SK-N-SH (cell line): ENCODE data around the gene C9orf78.

Experiments
- EP300 ChIP-seq, 2 experiments: IDR thresholded peaks; 2 replicates each; pipeline versions ENCODE4 v1.4.0 to v1.6.1; 2012; ENCODE audit warnings: borderline replicate concordance in 1 of 2, low read depth in 1 of 2, low read length in 1 of 2
- JUND ChIP-seq: IDR thresholded peaks from 2 replicates; pipeline ENCODE4 v1.4.0; 2012
- MXI1 ChIP-seq: IDR thresholded peaks from 2 replicates; pipeline ENCODE4 v1.6.1; 2012; ENCODE audit warnings: mild to moderate bottlenecking, low read depth, low read length, improper control_type of control experiment
- RAD21 ChIP-seq: IDR thresholded peaks from 2 replicates; pipeline ENCODE4 v1.6.1; 2012; ENCODE audit warnings: mild to moderate bottlenecking, low read length
- RXRA ChIP-seq: IDR thresholded peaks from 2 replicates; pipeline ENCODE4 v1.4.0; 2012; ENCODE audit warnings: low read depth, mild to moderate bottlenecking, borderline replicate concordance
- TAF1 ChIP-seq: IDR thresholded peaks from 2 replicates; pipeline ENCODE4 v1.6.1; 2012; ENCODE audit warnings: low read depth, mild to moderate bottlenecking, low read length, moderate library complexity, borderline replicate concordance
- TF ChIP-seq, protein P1 (sequence below): IDR thresholded peaks from 2 replicates; pipeline ENCODE4 v1.4.0; 2012; ENCODE audit warnings: low read depth
- TF ChIP-seq, protein P2 (sequence below): fragments of 150-350 bp; IDR thresholded peaks from 2 replicates; pipeline ENCODE4 v1.6.1; 2017; ENCODE audit warnings: antibody characterized with exemption, low read length, low read depth, borderline replicate concordance
- TF ChIP-seq, protein P3 (sequence below): fragments of 200-600 bp; sonication (generic); IDR thresholded peaks from 2 replicates; pipeline ENCODE4 v1.6.1; 2017; ENCODE audit warnings: antibody characterized with exemption, mild to moderate bottlenecking, moderate library complexity

DNA sequence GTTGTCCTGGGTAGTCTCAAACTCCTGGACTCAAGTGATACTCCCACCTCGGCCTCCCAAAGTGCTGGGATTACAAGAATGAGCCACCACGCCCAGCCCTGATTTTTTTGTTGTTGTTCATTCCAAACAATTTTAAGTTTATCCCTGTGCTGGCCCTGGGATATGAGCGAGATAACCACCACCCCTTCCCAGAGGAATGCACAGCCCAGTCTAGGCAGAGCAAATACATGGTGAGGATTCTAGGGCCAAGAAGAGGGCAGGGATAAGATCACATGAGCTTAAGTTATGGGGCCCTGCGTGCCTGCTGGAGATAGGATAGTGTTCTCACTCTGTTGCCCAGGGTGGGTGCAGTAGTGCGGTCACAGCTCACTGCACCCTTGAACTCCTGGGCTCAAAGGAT is 53.1 kb downstream of the C9orf78 start:
- no peak for TF ChIP-seq RXRA
- TF ChIP-seq, protein P1, sequence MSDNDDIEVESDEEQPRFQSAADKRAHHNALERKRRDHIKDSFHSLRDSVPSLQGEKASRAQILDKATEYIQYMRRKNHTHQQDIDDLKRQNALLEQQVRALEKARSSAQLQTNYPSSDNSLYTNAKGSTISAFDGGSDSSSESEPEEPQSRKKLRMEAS, result no peak
- TF ChIP-seq, protein P2, sequence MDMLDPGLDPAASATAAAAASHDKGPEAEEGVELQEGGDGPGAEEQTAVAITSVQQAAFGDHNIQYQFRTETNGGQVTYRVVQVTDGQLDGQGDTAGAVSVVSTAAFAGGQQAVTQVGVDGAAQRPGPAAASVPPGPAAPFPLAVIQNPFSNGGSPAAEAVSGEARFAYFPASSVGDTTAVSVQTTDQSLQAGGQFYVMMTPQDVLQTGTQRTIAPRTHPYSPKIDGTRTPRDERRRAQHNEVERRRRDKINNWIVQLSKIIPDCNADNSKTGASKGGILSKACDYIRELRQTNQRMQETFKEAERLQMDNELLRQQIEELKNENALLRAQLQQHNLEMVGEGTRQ, result no peak
- no peak for TF ChIP-seq MXI1
- TF ChIP-seq, protein P3, sequence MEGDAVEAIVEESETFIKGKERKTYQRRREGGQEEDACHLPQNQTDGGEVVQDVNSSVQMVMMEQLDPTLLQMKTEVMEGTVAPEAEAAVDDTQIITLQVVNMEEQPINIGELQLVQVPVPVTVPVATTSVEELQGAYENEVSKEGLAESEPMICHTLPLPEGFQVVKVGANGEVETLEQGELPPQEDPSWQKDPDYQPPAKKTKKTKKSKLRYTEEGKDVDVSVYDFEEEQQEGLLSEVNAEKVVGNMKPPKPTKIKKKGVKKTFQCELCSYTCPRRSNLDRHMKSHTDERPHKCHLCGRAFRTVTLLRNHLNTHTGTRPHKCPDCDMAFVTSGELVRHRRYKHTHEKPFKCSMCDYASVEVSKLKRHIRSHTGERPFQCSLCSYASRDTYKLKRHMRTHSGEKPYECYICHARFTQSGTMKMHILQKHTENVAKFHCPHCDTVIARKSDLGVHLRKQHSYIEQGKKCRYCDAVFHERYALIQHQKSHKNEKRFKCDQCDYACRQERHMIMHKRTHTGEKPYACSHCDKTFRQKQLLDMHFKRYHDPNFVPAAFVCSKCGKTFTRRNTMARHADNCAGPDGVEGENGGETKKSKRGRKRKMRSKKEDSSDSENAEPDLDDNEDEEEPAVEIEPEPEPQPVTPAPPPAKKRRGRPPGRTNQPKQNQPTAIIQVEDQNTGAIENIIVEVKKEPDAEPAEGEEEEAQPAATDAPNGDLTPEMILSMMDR, result no peak
- TF ChIP-seq RAD21, result no peak
- no peak for TF ChIP-seq JUND
- no peak for TF ChIP-seq EP300 (IDR thresholded peaks at IDR 0.05; ENCODE audit: borderline replicate concordance in 1 of 2, low read depth in 1 of 2, low read length in 1 of 2)
- TF ChIP-seq TAF1, result no peak
